Tibial nerve (tissue), 4 donors: ENCODE results near the gene CSRP3.

ENCODE experiments used
- CTCF ChIP-seq, 5 experiments: fragments of 200-600 bp in 3 of 5; fragments of 450-650 bp in 2 of 5; sonication (generic) in 3 of 5; IDR thresholded peaks; one replicate each; pipeline ENCODE4 v1.5.1; 2016 to 2019; ENCODE audit warnings: antibody characterized with exemption in 5 of 5, mild to moderate bottlenecking in 3 of 5, moderate library complexity in 2 of 5
- EP300 ChIP-seq, 2 donors: sonication (generic); formaldehyde crosslinking; IDR thresholded peaks; one replicate each; pipeline ENCODE4 v1.6.1; 2017; ENCODE audit warnings: antibody characterized with exemption in 2 of 2, mild to moderate bottlenecking in 1 of 2
- POLR2A ChIP-seq, 2 donors: fragments of 450-650 bp; IDR thresholded peaks; one replicate each; pipeline ENCODE4 v1.6.1; 2017; ENCODE audit warnings: antibody characterized with exemption in 2 of 2, mild to moderate bottlenecking in 2 of 2, moderate library complexity in 2 of 2

- TF ChIP-seq EP300 (IDR thresholded peaks at IDR 0.05) (no peak), CTCF (IDR thresholded peaks at IDR 0.05) (no peak), POLR2A (IDR thresholded peaks at IDR 0.05) (no peak)
Observed at GRCh38 chr11:19160847-19161246, 40.9 kb downstream of the CSRP3 start.
